ENCODE measurements around the gene UNC79. TPM values are rescaled to one million over a fixed set of nuclear protein-coding genes. Genes with fewer than 3 reads are reported as not detected.

The UNC79 gene
- total RNA-seq, 1 donor from 2014 or later = 2.6 TPM

GRCh38 chr14:93531644-93532043 is 100.9 kb downstream of the UNC79 start:
- no peaks in the 10 kb centered on the region for H3K36me3 Mint-ChIP-seq (ENCODE audit: insufficient read depth)
- peaks cover 3% of the 10 kb centered on the region for H3K27me3 Mint-ChIP-seq
- no peaks in the 10 kb centered on the region for H3K4me1 Mint-ChIP-seq (ENCODE audit: low read depth)
- no peak for TF ChIP-seq CTCF (IDR thresholded peaks at IDR 0.05; ENCODE audit: unreplicated experiment)
- no peak for DNase-seq (ENCODE audit: low spot score, unreplicated experiment)
- no peak overlapping the region for H3K4me3 Mint-ChIP-seq (ENCODE audit: low read depth)
- H3K27ac Mint-ChIP-seq = no peak overlapping the region
- no peaks in the 10 kb centered on the region for H3K9me3 Mint-ChIP-seq (ENCODE audit: low read depth)

GRCh38 chr14:93532541-93532940 is 101.8 kb downstream of the UNC79 start:
- Mint-ChIP-seq H3K9me3 (ENCODE audit: low read depth) (no peaks in the 10 kb centered on the region), H3K27me3 (peaks cover 3% of the 10 kb centered on the region), H3K4me1 (ENCODE audit: low read depth) (no peaks in the 10 kb centered on the region), H3K4me3 (ENCODE audit: low read depth) (no peak overlapping the region), H3K36me3 (ENCODE audit: insufficient read depth) (no peaks in the 10 kb centered on the region), H3K27ac (no peak overlapping the region)
- no peak for TF ChIP-seq CTCF (IDR thresholded peaks at IDR 0.05; ENCODE audit: unreplicated experiment)
- DNase-seq (ENCODE audit: low spot score, unreplicated experiment) = no peak

- H3K36me3 Mint-ChIP-seq (ENCODE audit: insufficient read depth) = no peaks in the 10 kb centered on the region
Observed at GRCh38 chr14:93533437-93533836, 102.7 kb downstream of the UNC79 start.

GRCh38 chr14:93533842-93534241 is 103.1 kb downstream of the UNC79 start:
- no peak for DNase-seq (ENCODE audit: low spot score, unreplicated experiment)
- Mint-ChIP-seq H3K4me1 (ENCODE audit: low read depth) (no peaks in the 10 kb centered on the region), H3K4me3 (ENCODE audit: low read depth) (no peak overlapping the region), H3K27me3 (peaks cover 3% of the 10 kb centered on the region), H3K36me3 (ENCODE audit: insufficient read depth) (no peaks in the 10 kb centered on the region), H3K9me3 (ENCODE audit: low read depth) (peaks cover 3% of the 10 kb centered on the region), H3K27ac (no peak overlapping the region)
- TF ChIP-seq CTCF (IDR thresholded peaks at IDR 0.05; ENCODE audit: unreplicated experiment) = no peak

More at GRCh38 chr14:93533437-93533836, 102.7 kb downstream of the UNC79 start:
- Mint-ChIP-seq H3K27ac (no peak overlapping the region), H3K27me3 (peaks cover 3% of the 10 kb centered on the region), H3K4me1 (ENCODE audit: low read depth) (no peaks in the 10 kb centered on the region), H3K9me3 (ENCODE audit: low read depth) (peaks cover 2% of the 10 kb centered on the region), H3K4me3 (ENCODE audit: low read depth) (no peak overlapping the region)
- TF ChIP-seq CTCF (IDR thresholded peaks at IDR 0.05; ENCODE audit: unreplicated experiment) = no peak
- DNase-seq (ENCODE audit: low spot score, unreplicated experiment) = no peak

- no peak for TF ChIP-seq CTCF (IDR thresholded peaks at IDR 0.05; ENCODE audit: unreplicated experiment)
- Mint-ChIP-seq H3K9me3 (ENCODE audit: low read depth) (peaks cover 3% of the 10 kb centered on the region), H3K27ac (no peak overlapping the region), H3K36me3 (ENCODE audit: insufficient read depth) (no peaks in the 10 kb centered on the region), H3K27me3 (peaks cover 3% of the 10 kb centered on the region), H3K4me3 (ENCODE audit: low read depth) (no peak overlapping the region), H3K4me1 (ENCODE audit: low read depth) (no peaks in the 10 kb centered on the region)
- no peak for DNase-seq (ENCODE audit: low spot score, unreplicated experiment)
Observed at GRCh38 chr14:93535537-93535936, 104.8 kb downstream of the UNC79 start.

Measured in progenitor cell of endocrine pancreas (in vitro differentiated cells).